Right lobe of liver (tissue), 6 donors: Measurements from ENCODE around the gene SYT15B. TPM values are rescaled to one million over a fixed set of nuclear protein-coding genes. Genes with fewer than 3 reads are reported as not detected.
A peak's percentile ranks its signal among the peaks of the same experiment; 100 is the strongest.
"Not testable (repeated sequence)": the region's sequence is repeated elsewhere in the genome, so short reads cannot be mapped to it uniquely, and the experiment has no call there.

Experiments
- ATAC-seq, 4 donors: fragments of 200-7000 bp; cut with Tn5 transposase; one replicate each; pipeline ENCODE4 v1.9.1; 2020; ENCODE audit warnings: mild to moderate bottlenecking in 4 of 4, moderate library complexity in 4 of 4
- DNase-seq, 3 donors: peaks; one replicate each; pipeline ENCODE4 v3.0.0-alpha.2; 2020
- H3K27ac ChIP-seq, 3 donors: fragments of 200-600 bp; one replicate each; pipeline ENCODE4 v1.8.0; 2022
- H3K27me3 ChIP-seq, 2 donors: fragments of 200-600 bp; one replicate each; pipeline ENCODE4 v1.8.0; 2022
- H3K36me3 ChIP-seq, 4 donors: fragments of 200-600 bp; sonication (generic) in 1 of 4; one replicate each; pipeline versions ENCODE4 v1.5.1 to v1.8.0; 2017 to 2022; ENCODE audit warnings: control low read depth in 1 of 4
- H3K4me1 ChIP-seq, 4 donors: fragments of 200-600 bp; sonication (generic) in 1 of 4; one replicate each; pipeline versions ENCODE4 v1.5.1 to v1.8.0; 2017 to 2022; ENCODE audit warnings: control low read depth in 1 of 4
- H3K4me3 ChIP-seq, 3 donors: fragments of 200-600 bp; one replicate each; pipeline ENCODE4 v1.8.0; 2022
- H3K9me3 ChIP-seq, 4 donors: fragments of 200-600 bp; sonication (generic) in 1 of 4; one replicate each; pipeline versions ENCODE4 v1.5.1 to v1.8.0; 2017 to 2022; ENCODE audit warnings: control low read depth in 1 of 4
- CTCF ChIP-seq, 4 donors: fragments of 200-600 bp in 3 of 4; fragments of 450-650 bp in 1 of 4; IDR thresholded peaks; one replicate each; pipeline versions ENCODE4 v1.5.1 to v1.8.0; 2016 to 2022; ENCODE audit warnings: antibody characterized with exemption in 4 of 4, mild to moderate bottlenecking in 2 of 4
- WGBS: methylation state at CpG from one replicate; pipeline ENCODE4 v1.1.6; 2018; ENCODE audit warnings: low coverage, low lambda C conversion rate; ENCODE audit not compliant: insufficient coverage; ENCODE audit errors: missing lambda C conversion rate; 5-methylcytosine and 5-hydroxymethylcytosine counted together
- intact Hi-C, 2 donors: fragments of 100-400 bp; cut with DNase I; formaldehyde crosslinking; loops; one replicate each; pipeline versions ENCODE4 v1.11.2 to v1.14.1; 2022
- total RNA-seq, 6 experiments: library from RNA; depleted of rRNA in 2 of 6; stranded (reverse); fragments of >200 nt in 2 of 6; fragmentation: NEBNext Ultra II Directional in 3 of 6; extraction: Animal tissue kit (Norgen Biotek cat#: 25700) in 3 of 6; gene quantifications; one replicate each; pipeline versions ENCODE4 v1.1.0 to v1.2.4, GENCODE V29; 2016 to 2023
- donor health status: DM: no; HTN: yes; CAD: no.
- donor health status: DM: no; HTN: no; CAD: no.
- donor health status: DM: no; HTN: no; CAD: no.
- donor health status: DM: no; HTN: yes; CAD: no.
- donor health status: DM: no; HTN: yes; CAD: no.

SYT15B gene
- total RNA-seq, 6 experiments from 2014 or later: 0.20 to 0.73 (median 0.42) TPM; not detected in 1

GRCh38 chr10:47743611-47744550 is 19.5 kb downstream of the SYT15B start:
- ATAC-seq: peak; percentile 95 to 98 (median 98)
- H3K27me3 ChIP-seq, intact Hi-C loops, H3K4me1 ChIP-seq, H3K27ac ChIP-seq, H3K9me3 ChIP-seq, H3K36me3 ChIP-seq: not testable (repeated sequence)
- WGBS: 1% methylated on average over 21 of the region's 48 CpGs
- peak in 1 of 4 donors; percentile 9 for TF ChIP-seq CTCF (IDR thresholded peaks at IDR 0.05)
- peak overlapping the region; percentile 30 to 44 (median 38) for H3K4me3 ChIP-seq
- peak; percentile 59 to 64 (median 60) for DNase-seq

GRCh38 chr10:47740868-47741267 is 22.5 kb downstream of the SYT15B start:
- H3K36me3 ChIP-seq, intact Hi-C loops, H3K27ac ChIP-seq, H3K4me3 ChIP-seq, H3K9me3 ChIP-seq, H3K4me1 ChIP-seq, H3K27me3 ChIP-seq: not testable (repeated sequence)
- 22% methylated on average over 2 of the region's 2 CpGs for WGBS
- ATAC-seq (peak in 2 of 4 donors; percentile 18 to 67), DNase-seq (peak in 1 of 3 donors; percentile 11)

GRCh38 chr10:47730911-47731310 is 32.5 kb downstream of the SYT15B start:
- ATAC-seq: peak in 3 of 4 donors; percentile 16 to 41 (median 18)
- DNase-seq, H3K27ac ChIP-seq, H3K36me3 ChIP-seq, intact Hi-C loops, H3K9me3 ChIP-seq, H3K4me1 ChIP-seq, H3K27me3 ChIP-seq, H3K4me3 ChIP-seq: not testable (repeated sequence)
- 80% methylated on average over 1 of the region's 5 CpGs for WGBS

GRCh38 chr10:47725740-47726139 is 37.7 kb downstream of the SYT15B start:
- ATAC-seq: peak in 2 of 4 donors; percentile 36 to 50
- H3K9me3 ChIP-seq, H3K4me3 ChIP-seq, H3K36me3 ChIP-seq, intact Hi-C loops, H3K27ac ChIP-seq, DNase-seq, H3K4me1 ChIP-seq, H3K27me3 ChIP-seq: not testable (repeated sequence)
- WGBS: no CpG with 5 or more reads among the region's 6 CpGs

GRCh38 chr10:47725047-47725446 is 38.3 kb downstream of the SYT15B start:
- WGBS: no CpG with 5 or more reads among the region's 3 CpGs
- H3K27me3 ChIP-seq, H3K27ac ChIP-seq, intact Hi-C loops, DNase-seq, H3K9me3 ChIP-seq, H3K4me1 ChIP-seq, H3K4me3 ChIP-seq, H3K36me3 ChIP-seq: not testable (repeated sequence)
- peak in 2 of 4 donors; percentile 52 to 56 for ATAC-seq

- H3K27ac ChIP-seq, intact Hi-C loops, H3K9me3 ChIP-seq, H3K27me3 ChIP-seq, H3K4me3 ChIP-seq, H3K4me1 ChIP-seq, DNase-seq, H3K36me3 ChIP-seq: not testable (repeated sequence)
- WGBS: 50% methylated on average over 4 of the region's 6 CpGs
- peak; percentile 28 to 62 (median 50) for ATAC-seq
These were observed 39.3 kb downstream of the SYT15B start for GRCh38 chr10:47724119-47724518.

GRCh38 chr10:47723362-47723761 is 40.0 kb downstream of the SYT15B start:
- H3K27me3 ChIP-seq, H3K9me3 ChIP-seq, H3K27ac ChIP-seq, H3K4me3 ChIP-seq, H3K4me1 ChIP-seq, DNase-seq, intact Hi-C loops, H3K36me3 ChIP-seq: not testable (repeated sequence)
- WGBS: 100% methylated on average over 1 of the region's 3 CpGs
- ATAC-seq: peak in 1 of 4 donors; percentile 38

GRCh38 chr10:47717011-47717769 is 46.2 kb downstream of the SYT15B start:
- WGBS: 53% methylated on average over 6 of the region's 8 CpGs
- DNase-seq, H3K4me3 ChIP-seq, H3K9me3 ChIP-seq, H3K27me3 ChIP-seq, intact Hi-C loops, H3K36me3 ChIP-seq, H3K4me1 ChIP-seq: not testable (repeated sequence)
- ATAC-seq: peak; percentile 53 to 68 (median 66)
- peak overlapping the region in 1 of 3 donors; percentile 33 for H3K27ac ChIP-seq
